Small intestine (tissue), 7 donors: ENCODE results near the gene TRPM3. TPM values are rescaled to one million over a fixed set of nuclear protein-coding genes. Genes with fewer than 3 reads are reported as not detected.

Experiments
- DNase-seq, 2 donors: peaks; one replicate each; pipeline versions ENCODE4 v3.0.0 to v3.0.0-alpha.2; 2013
- FAIRE-seq: peaks from 2 replicates; lab custom pipeline; 2012; peaks lifted over from hg19 to GRCh38; lab: Jason Lieb, UNC
- H3K27ac ChIP-seq, 3 donors: one replicate each; pipeline ENCODE4 v1.5.1; 2013; ENCODE audit warnings: low read length in 2 of 3, mild to moderate bottlenecking in 2 of 3, control low read depth in 1 of 3, inconsistent platforms in 1 of 3, low read depth in 1 of 3, moderate library complexity in 1 of 3
- H3K27me3 ChIP-seq, 3 donors: one replicate each; pipeline ENCODE4 v1.6.1; 2013; ENCODE audit warnings: low read length in 3 of 3, inconsistent platforms in 1 of 3; ENCODE audit not compliant: control insufficient read depth in 3 of 3, insufficient read depth in 3 of 3
- H3K36me3 ChIP-seq, 3 donors: one replicate each; pipeline ENCODE4 v1.6.1; 2013; ENCODE audit warnings: low read length in 3 of 3, inconsistent platforms in 1 of 3, low read depth in 1 of 3, mild to moderate bottlenecking in 1 of 3, moderate library complexity in 1 of 3; ENCODE audit not compliant: control insufficient read depth in 3 of 3, insufficient read depth in 2 of 3
- H3K4me1 ChIP-seq, 3 donors: one replicate each; pipeline ENCODE4 v1.6.1; 2013; ENCODE audit warnings: low read length in 2 of 3, inconsistent platforms in 1 of 3, low read depth in 1 of 3, mild to moderate bottlenecking in 1 of 3, moderate library complexity in 1 of 3; ENCODE audit not compliant: control insufficient read depth in 3 of 3, insufficient read depth in 2 of 3
- H3K4me3 ChIP-seq, 3 donors: one replicate each; pipeline ENCODE4 v1.5.1; 2013; ENCODE audit warnings: low read length in 3 of 3, control low read depth in 1 of 3, inconsistent platforms in 1 of 3, low read depth in 1 of 3, mild to moderate bottlenecking in 1 of 3, moderate library complexity in 1 of 3
- H3K9me3 ChIP-seq, 2 donors: one replicate each; pipeline ENCODE4 v1.6.1; 2013; ENCODE audit warnings: low read depth in 1 of 2, low read length in 1 of 2; ENCODE audit not compliant: control insufficient read depth in 2 of 2, insufficient read depth in 1 of 2
- WGBS, 3 donors: extraction: QIAGEN DNeasy Blood & Tissue Kit; methylation state at CpG; one replicate each; pipeline ENCODE4 v1.1.7; 2013; 5-methylcytosine and 5-hydroxymethylcytosine counted together
- polyA plus RNA-seq, 4 donors: library from polyadenylated mRNA; stranded (reverse) in 3 of 4; unstranded in 1 of 4; fragments of 200-250 nt in 3 of 4; fragments of 120-200 nt in 1 of 4; gene quantifications; one replicate each; pipeline versions ENCODE4 v1.2.1 to v1.2.3, GENCODE V29; 2013
- donor health status: healthy with polysubstance abuse.
- donor health status: control.
- donor health status: control.
- donor health status: Bipolar disorder and iron deficiency.
- donor health status: healthy.

The TRPM3 gene
- polyA plus RNA-seq, 4 donors: 0.15 to 2.5 (median 0.78) TPM

DNA sequence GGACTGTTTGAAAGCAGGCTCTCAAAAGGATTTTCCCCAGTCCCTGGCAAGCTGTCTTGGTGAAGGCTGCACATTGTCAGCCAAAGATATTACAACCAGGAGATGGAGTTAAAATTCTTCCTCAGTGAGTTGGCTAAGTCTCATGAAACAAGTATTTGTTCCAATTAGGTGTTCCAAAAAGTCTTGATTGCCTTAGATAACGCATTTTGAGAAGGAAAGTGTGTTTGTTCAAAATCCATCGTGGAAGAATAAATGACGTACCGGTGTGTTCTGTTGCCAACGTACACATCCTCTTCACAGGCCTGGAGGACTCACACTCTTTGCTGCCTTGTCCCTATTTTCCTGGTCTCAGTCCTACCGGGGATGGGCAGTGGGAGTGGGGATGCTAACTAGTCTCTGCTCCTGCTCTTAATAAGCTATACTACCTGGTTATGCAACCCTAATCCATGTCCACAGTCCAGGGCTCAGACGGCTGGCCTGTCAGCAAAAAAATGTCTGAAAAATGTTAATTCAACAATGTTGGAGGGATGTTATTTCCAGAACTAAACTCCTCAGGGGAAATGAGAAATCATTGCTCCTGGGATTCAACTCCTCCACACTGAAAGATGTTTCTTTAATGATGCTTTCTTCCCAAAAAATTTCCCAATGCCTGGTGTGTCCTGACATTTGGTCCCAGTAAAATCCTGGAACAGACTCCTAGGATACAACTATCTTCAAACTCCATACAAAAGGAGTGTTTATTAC is 531.7 kb downstream of the TRPM3 start:
- H3K27me3 ChIP-seq: no peaks in the 10 kb centered on the region
- no peaks in the 10 kb centered on the region for H3K36me3 ChIP-seq
- DNase-seq (no peak), FAIRE-seq (no peak)
- H3K4me1 ChIP-seq: no peaks in the 10 kb centered on the region
- peak overlapping the region in 1 of 3 donors; percentile 3 for H3K4me3 ChIP-seq
- peak overlapping the region in 1 of 3 donors; percentile 65 for H3K27ac ChIP-seq
- no peaks in the 10 kb centered on the region for H3K9me3 ChIP-seq
- WGBS, 3 donors: 69 to 86% (median 70%) methylated on average over 7 of the region's 7 CpGs

DNA sequence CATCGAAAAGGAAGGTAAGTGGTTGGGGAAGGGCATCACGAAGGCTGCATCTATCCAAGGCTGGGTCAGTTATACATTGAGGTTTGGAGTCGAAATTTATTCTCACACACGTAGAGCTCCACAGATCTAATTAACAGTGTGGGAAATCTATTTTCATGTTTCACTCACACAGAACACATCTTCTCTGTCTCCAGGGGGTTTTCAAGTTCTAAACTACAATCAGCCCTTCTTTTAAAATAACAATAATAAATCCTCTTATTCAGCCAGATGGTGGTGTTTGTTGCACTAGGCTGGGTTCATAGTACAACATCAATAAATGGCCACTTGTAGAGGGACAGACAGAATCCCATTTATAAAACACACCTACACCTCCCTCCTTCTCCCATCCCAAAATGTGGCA is 532.4 kb downstream of the TRPM3 start:
- Histone ChIP-seq H3K4me1 (no peaks in the 10 kb centered on the region), H3K4me3 (no peak overlapping the region), H3K36me3 (no peaks in the 10 kb centered on the region), H3K9me3 (no peaks in the 10 kb centered on the region), H3K27me3 (no peaks in the 10 kb centered on the region), H3K27ac (peak overlapping the region in 1 of 3 donors; percentile 65)
- 86 to 93% (median 86%) methylated on average over 4 of the region's 4 CpGs for WGBS, 3 donors
- no peak for DNase-seq
- no peak for FAIRE-seq

- H3K27ac ChIP-seq: peak overlapping the region in 1 of 3 donors; percentile 41
- no peaks in the 10 kb centered on the region for H3K9me3 ChIP-seq
Observed at GRCh38 chr9:70588381-70588780, 533.0 kb downstream of the TRPM3 start.

GRCh38 chr9:70587201-70587600 is 534.2 kb downstream of the TRPM3 start:
- 62 to 83% (median 78%) methylated on average over 3 of the region's 3 CpGs for WGBS, 3 donors
- H3K27me3 ChIP-seq: no peaks in the 10 kb centered on the region
- no peak for FAIRE-seq
- no peaks in the 10 kb centered on the region for H3K36me3 ChIP-seq
- no peaks in the 10 kb centered on the region for H3K4me1 ChIP-seq
- no peak for DNase-seq
- H3K9me3 ChIP-seq: no peaks in the 10 kb centered on the region
- peak overlapping the region in 1 of 3 donors; percentile 81 for H3K27ac ChIP-seq
- no peak overlapping the region for H3K4me3 ChIP-seq

More at GRCh38 chr9:70588381-70588780, 533.0 kb downstream of the TRPM3 start:
- Histone ChIP-seq H3K27me3 (no peaks in the 10 kb centered on the region), H3K4me1 (no peaks in the 10 kb centered on the region), H3K36me3 (no peaks in the 10 kb centered on the region), H3K4me3 (no peak overlapping the region)
- 82 to 91% (median 88%) methylated on average over 11 of the region's 11 CpGs for WGBS, 3 donors
- no peak for FAIRE-seq
- DNase-seq: no peak

GRCh38 chr9:70586476-70586875 is 534.9 kb downstream of the TRPM3 start:
- Histone ChIP-seq H3K27ac (no peak overlapping the region), H3K36me3 (no peaks in the 10 kb centered on the region), H3K27me3 (no peaks in the 10 kb centered on the region), H3K4me3 (no peak overlapping the region), H3K4me1 (no peaks in the 10 kb centered on the region), H3K9me3 (no peaks in the 10 kb centered on the region)
- no peak for FAIRE-seq
- WGBS, 3 donors: 66 to 84% (median 83%) methylated on average over 4 of the region's 4 CpGs
- no peak for DNase-seq

- Histone ChIP-seq H3K9me3 (no peaks in the 10 kb centered on the region), H3K27ac (no peak overlapping the region), H3K27me3 (no peaks in the 10 kb centered on the region), H3K4me1 (peaks cover 0 to 7% (median 2%) of the 10 kb centered on the region in 3 donors), H3K36me3 (no peaks in the 10 kb centered on the region), H3K4me3 (no peak overlapping the region)
- DNase-seq (no peak), FAIRE-seq (no peak)
- 76 to 88% (median 77%) methylated on average over 2 of the region's 2 CpGs for WGBS, 3 donors
Observed at GRCh38 chr9:70581955-70582350, 539.5 kb downstream of the TRPM3 start.

- DNase-seq (no peak), FAIRE-seq (no peak)
- H3K4me3 ChIP-seq: no peak overlapping the region
- H3K4me1 ChIP-seq: peaks cover 0 to 10% (median 4%) of the 10 kb centered on the region in 3 donors
- no peak overlapping the region for H3K27ac ChIP-seq
- H3K9me3 ChIP-seq: no peaks in the 10 kb centered on the region
- no peaks in the 10 kb centered on the region for H3K27me3 ChIP-seq
- WGBS, 3 donors: 73 to 82% (median 81%) methylated on average over 7 of the region's 7 CpGs
- H3K36me3 ChIP-seq: no peaks in the 10 kb centered on the region
Observed at GRCh38 chr9:70581214-70581954, 540.0 kb downstream of the TRPM3 start.

GRCh38 chr9:70580606-70581195 is 540.7 kb downstream of the TRPM3 start:
- 68 to 83% (median 77%) methylated on average over 4 of the region's 4 CpGs for WGBS, 3 donors
- H3K9me3 ChIP-seq: no peaks in the 10 kb centered on the region
- no peaks in the 10 kb centered on the region for H3K27me3 ChIP-seq
- H3K36me3 ChIP-seq: no peaks in the 10 kb centered on the region
- no peak overlapping the region for H3K4me3 ChIP-seq
- DNase-seq: no peak
- no peak overlapping the region for H3K27ac ChIP-seq
- peaks cover 0 to 10% (median 4%) of the 10 kb centered on the region in 3 donors for H3K4me1 ChIP-seq
- FAIRE-seq: no peak
